PC-3 (cell line): ENCODE data around the gene CDH9.

ENCODE experiments used
- CTCF ChIP-seq: fragments of 300-600 bp; sonication (generic); conservative IDR thresholded peaks from 2 replicates; pipeline ENCODE4 v1.5.1; 2017; ENCODE audit warnings: antibody characterized with exemption, low read depth, mild to moderate bottlenecking, low read length
- EZH2 ChIP-seq: fragments of 300-600 bp; sonication (generic); IDR thresholded peaks from one replicate; pipeline ENCODE4 v1.6.1; 2017; ENCODE audit warnings: antibody characterized with exemption, mild to moderate bottlenecking, low read length; ENCODE audit not compliant: unreplicated experiment

- no peak for TF ChIP-seq CTCF
- TF ChIP-seq EZH2, result no peak
These were observed 24.1 kb upstream of the CDH9 start for GRCh38 chr5:27062451-27062850.
